Measurements from ENCODE around the gene UGT1A9. TPM values are rescaled to one million over a fixed set of nuclear protein-coding genes. Genes with fewer than 3 reads are reported as not detected.

The UGT1A9 gene
- total RNA-seq, 1 donor from 2014 or later = not detected

DNA sequence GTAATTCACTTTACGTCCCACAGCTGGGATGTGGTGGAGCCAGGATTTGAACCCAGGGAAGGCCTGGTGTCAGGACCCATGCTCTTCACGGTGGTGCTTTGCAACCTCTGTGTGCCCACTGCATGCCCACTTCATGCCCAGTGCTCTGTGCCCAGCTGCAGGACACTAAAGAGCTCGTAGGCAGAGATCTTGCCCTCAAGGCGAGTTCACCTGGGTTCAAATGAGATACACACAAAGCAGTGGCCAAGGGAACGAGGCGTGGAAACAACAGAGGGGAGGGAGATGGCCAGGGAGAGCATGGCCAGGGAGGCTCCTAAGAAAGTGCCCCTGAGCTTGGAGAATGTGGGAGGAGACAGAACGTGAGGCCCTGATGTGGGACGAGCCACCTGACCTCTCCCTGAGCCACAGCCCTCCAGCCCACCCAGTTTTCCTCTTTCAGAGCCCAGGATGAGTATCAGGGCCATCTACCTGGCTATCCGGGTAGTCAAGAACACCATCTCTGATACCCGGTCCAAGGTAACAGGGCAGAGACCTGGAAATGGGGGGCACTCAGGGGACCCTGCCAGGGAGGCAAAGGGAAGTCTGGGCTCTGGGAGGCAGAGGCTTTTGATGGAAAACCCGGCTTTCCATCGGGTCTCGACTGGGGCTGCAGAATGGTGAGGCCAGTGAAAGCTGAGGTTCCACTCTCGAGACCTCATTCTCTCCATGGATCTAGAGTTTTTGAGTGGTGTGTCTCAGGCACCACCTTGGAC lies 126.8 kb downstream of the UGT1A9 start:
- DNase-seq (no peak), ATAC-seq (no peak)
- H3K36me3 ChIP-seq = no peaks in the 10 kb centered on the region
- H3K9me3 ChIP-seq = no peaks in the 10 kb centered on the region
- no peaks in the 10 kb centered on the region for H3K4me1 ChIP-seq
- H3K27me3 ChIP-seq (ENCODE audit: low read depth) = no peaks in the 10 kb centered on the region
- H3K4me3 ChIP-seq = no peak overlapping the region
- intact Hi-C loops (cut with DNase I) = no loop called here
- TF ChIP-seq, protein P1, sequence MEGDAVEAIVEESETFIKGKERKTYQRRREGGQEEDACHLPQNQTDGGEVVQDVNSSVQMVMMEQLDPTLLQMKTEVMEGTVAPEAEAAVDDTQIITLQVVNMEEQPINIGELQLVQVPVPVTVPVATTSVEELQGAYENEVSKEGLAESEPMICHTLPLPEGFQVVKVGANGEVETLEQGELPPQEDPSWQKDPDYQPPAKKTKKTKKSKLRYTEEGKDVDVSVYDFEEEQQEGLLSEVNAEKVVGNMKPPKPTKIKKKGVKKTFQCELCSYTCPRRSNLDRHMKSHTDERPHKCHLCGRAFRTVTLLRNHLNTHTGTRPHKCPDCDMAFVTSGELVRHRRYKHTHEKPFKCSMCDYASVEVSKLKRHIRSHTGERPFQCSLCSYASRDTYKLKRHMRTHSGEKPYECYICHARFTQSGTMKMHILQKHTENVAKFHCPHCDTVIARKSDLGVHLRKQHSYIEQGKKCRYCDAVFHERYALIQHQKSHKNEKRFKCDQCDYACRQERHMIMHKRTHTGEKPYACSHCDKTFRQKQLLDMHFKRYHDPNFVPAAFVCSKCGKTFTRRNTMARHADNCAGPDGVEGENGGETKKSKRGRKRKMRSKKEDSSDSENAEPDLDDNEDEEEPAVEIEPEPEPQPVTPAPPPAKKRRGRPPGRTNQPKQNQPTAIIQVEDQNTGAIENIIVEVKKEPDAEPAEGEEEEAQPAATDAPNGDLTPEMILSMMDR (IDR thresholded peaks at IDR 0.05) = no peak
- H3K27ac ChIP-seq = no peak overlapping the region

DNA sequence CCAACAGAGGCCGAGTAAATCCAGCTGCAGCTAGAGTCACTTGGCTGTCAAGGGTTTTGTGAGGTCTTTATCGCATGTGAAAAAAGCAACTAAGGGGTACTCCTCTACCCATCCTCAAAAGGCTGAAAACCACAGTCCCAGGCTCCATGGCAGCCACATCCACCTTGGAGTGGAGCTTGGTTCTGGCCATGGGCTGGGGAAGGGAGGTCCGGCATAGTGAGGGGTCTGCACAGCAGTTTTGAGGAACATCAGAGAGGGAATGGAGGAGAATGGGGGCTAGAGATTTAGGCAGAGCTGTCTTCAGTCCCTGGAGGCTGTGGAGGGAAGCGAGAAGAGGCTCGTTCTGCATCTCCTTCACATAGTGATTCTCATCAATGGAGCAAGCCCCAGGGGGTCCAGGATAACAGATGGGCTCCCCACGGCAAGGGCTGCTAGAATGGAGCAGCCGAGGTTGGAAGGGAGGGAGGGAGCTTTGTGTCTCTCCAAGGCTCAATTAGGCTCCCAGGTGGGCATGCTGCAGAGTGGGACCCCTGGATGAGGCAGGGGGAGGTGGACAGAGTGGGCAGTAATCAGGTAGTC lies 127.5 kb downstream of the UGT1A9 start:
- ATAC-seq = no peak
- Histone ChIP-seq H3K27me3 (ENCODE audit: low read depth) (no peaks in the 10 kb centered on the region), H3K4me1 (no peaks in the 10 kb centered on the region), H3K4me3 (no peak overlapping the region), H3K9me3 (no peaks in the 10 kb centered on the region), H3K27ac (no peak overlapping the region), H3K36me3 (no peaks in the 10 kb centered on the region)
- intact Hi-C loops (cut with DNase I) = no loop called here
- no peak for DNase-seq
- TF ChIP-seq, protein P1 (IDR thresholded peaks at IDR 0.05) = no peak

- H3K4me3 ChIP-seq = no peak overlapping the region
- no peaks in the 10 kb centered on the region for H3K4me1 ChIP-seq
- intact Hi-C loops (cut with DNase I) = no loop called here
- no peaks in the 10 kb centered on the region for H3K9me3 ChIP-seq
- no peak for ATAC-seq
- H3K27me3 ChIP-seq (ENCODE audit: low read depth) = no peaks in the 10 kb centered on the region
- TF ChIP-seq, protein P1 (IDR thresholded peaks at IDR 0.05) = no peak
- DNase-seq = no peak
- H3K36me3 ChIP-seq = no peaks in the 10 kb centered on the region
- no peak overlapping the region for H3K27ac ChIP-seq
These were observed 128.0 kb downstream of the UGT1A9 start for GRCh38 chr2:233799716-233800115.

- no peaks in the 10 kb centered on the region for H3K9me3 ChIP-seq
- ATAC-seq = no peak
- intact Hi-C loops (cut with DNase I) = no loop called here
- no peak overlapping the region for H3K4me3 ChIP-seq
- H3K4me1 ChIP-seq = no peaks in the 10 kb centered on the region
- H3K27me3 ChIP-seq (ENCODE audit: low read depth) = no peaks in the 10 kb centered on the region
- no peak for DNase-seq
- H3K36me3 ChIP-seq = no peaks in the 10 kb centered on the region
- H3K27ac ChIP-seq = no peak overlapping the region
- TF ChIP-seq, protein P1 (IDR thresholded peaks at IDR 0.05) = no peak
These were observed 128.5 kb downstream of the UGT1A9 start for GRCh38 chr2:233800208-233800607.

DNA sequence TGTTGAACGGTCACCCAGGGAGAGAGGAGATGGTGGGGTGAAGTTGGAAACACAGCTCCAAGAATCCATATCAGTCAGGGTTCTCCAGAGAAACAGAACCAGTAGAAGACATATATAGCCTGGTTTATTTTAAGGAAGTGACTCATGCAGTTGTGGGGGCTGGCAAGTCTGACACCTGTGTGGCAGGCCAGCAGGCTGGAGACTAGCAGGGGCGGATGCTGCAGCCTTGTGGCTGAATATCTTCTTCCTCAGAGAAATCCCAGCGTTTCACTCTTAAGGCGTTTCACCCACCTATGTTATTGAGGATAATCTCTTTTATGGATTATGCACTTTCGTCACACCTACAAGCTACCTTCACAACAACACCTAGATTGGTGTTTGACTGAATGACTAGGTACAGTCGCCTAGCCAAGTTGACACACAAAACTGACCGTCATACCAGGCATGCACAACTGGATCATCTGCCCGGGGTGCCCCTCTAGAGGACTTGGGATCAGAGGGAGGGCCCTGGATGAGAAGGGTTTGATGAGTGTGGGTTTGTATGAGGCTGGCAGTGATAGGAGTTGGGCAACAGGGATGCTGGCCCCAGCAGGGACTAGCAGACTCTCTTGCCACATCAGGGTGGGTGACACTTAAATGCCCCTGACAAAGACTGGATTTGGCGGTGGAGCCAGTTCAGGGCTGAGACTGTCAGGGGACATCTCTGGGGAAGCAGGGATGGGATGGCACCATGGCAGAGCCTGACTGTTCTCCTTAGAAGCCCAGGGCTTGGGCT lies 129.8 kb downstream of the UGT1A9 start:
- no peak overlapping the region for H3K27ac ChIP-seq
- intact Hi-C loops (cut with DNase I) = no loop called here
- no peaks in the 10 kb centered on the region for H3K27me3 ChIP-seq (ENCODE audit: low read depth)
- DNase-seq (no peak), ATAC-seq (no peak)
- H3K4me3 ChIP-seq = no peak overlapping the region
- no peaks in the 10 kb centered on the region for H3K9me3 ChIP-seq
- H3K36me3 ChIP-seq = no peaks in the 10 kb centered on the region
- TF ChIP-seq, protein P1 (IDR thresholded peaks at IDR 0.05) = no peak
- no peaks in the 10 kb centered on the region for H3K4me1 ChIP-seq

All from lower lobe of right lung (tissue), 2 donors.